ENCODE measurements around the gene TUBB8B.
"Not testable (repeated sequence)": the region's sequence is repeated elsewhere in the genome, so short reads cannot be mapped to it uniquely, and the experiment has no call there.

The TUBB8B gene

GRCh38 chr18:11383-12274 is 37.8 kb downstream of the TUBB8B start:
- not testable (repeated sequence) for DNase-seq

- DNase-seq, result not testable (repeated sequence)
Observed at GRCh38 chr18:10624-11184, 38.7 kb downstream of the TUBB8B start.

GRCh38 chr18:9937-10336 is 39.5 kb downstream of the TUBB8B start:
- not testable (repeated sequence) for DNase-seq

Measured in inflammatory macrophage treated with lipopolysaccharide for 4 hours (primary cell).